CD4-positive, alpha-beta memory T cell (primary cell): Measurements from ENCODE around the gene FAT1. TPM values are rescaled to one million over a fixed set of nuclear protein-coding genes. Genes with fewer than 3 reads are reported as not detected.
A peak's percentile ranks its signal among the peaks of the same experiment; 100 is the strongest.

Experiments
- CTCF ChIA-PET: fragments of 350-600 bp; sonication (Branson Sonifier 250); formaldehyde crosslinking; loops from one replicate; lab custom pipeline; 2021; ENCODE audit warnings: inconsistent platforms; ENCODE audit not compliant: partially characterized antibody; lab: Charles Lee
- POLR2A ChIA-PET: fragments of 350-600 bp; sonication (Branson Sonifier 250); formaldehyde crosslinking; loops from one replicate; lab custom pipeline; 2021; ENCODE audit not compliant: partially characterized antibody; lab: Charles Lee
- DNase-seq, 5 donors: peaks; one replicate each; pipeline versions ENCODE4 v3.0.0 to v3.0.0-alpha.2; 2020 to 2022; ENCODE audit warnings: mixed read lengths in 1 of 5
- H3K27ac ChIP-seq: one replicate; pipeline ENCODE4 v1.7.0; 2013; ENCODE audit warnings: low read depth, low read length
- H3K27me3 ChIP-seq: 2 replicates; pipeline ENCODE4 v1.7.0; 2013; ENCODE audit warnings: mild to moderate bottlenecking, low read length, moderate library complexity; ENCODE audit not compliant: insufficient read depth
- H3K36me3 ChIP-seq: 2 replicates; pipeline ENCODE4 v1.7.0; 2013; ENCODE audit warnings: mild to moderate bottlenecking, low read length, moderate library complexity; ENCODE audit not compliant: insufficient read depth
- H3K4me1 ChIP-seq: 2 replicates; pipeline ENCODE4 v1.7.0; 2013; ENCODE audit warnings: mild to moderate bottlenecking, low read length, moderate library complexity; ENCODE audit not compliant: insufficient read depth
- H3K4me3 ChIP-seq, 2 donors: one replicate each; pipeline ENCODE4 v1.7.0; 2013; ENCODE audit warnings: low read length in 2 of 2, mild to moderate bottlenecking in 1 of 2
- H3K9me3 ChIP-seq, 2 donors: one replicate each; pipeline ENCODE4 v1.7.0; 2013; ENCODE audit warnings: low read length in 2 of 2, control low read depth in 1 of 2; ENCODE audit not compliant: control insufficient read depth in 1 of 2
- H3K27ac Mint-ChIP-seq, 7 donors: one replicate each; pipeline ENCODE4 v1.8.0; 2020 to 2021; ENCODE audit warnings: mixed read lengths in 7 of 7, mild to moderate bottlenecking in 6 of 7, inconsistent platforms in 3 of 7, moderate library complexity in 3 of 7
- H3K27me3 Mint-ChIP-seq, 2 donors: one replicate each; pipeline ENCODE4 v1.8.0; 2020 to 2021; ENCODE audit warnings: mixed read lengths in 2 of 2
- H3K36me3 Mint-ChIP-seq, 2 donors: one replicate each; pipeline ENCODE4 v1.8.0; 2020 to 2021; ENCODE audit warnings: mixed read lengths in 2 of 2, inconsistent platforms in 1 of 2, mild to moderate bottlenecking in 1 of 2
- H3K4me1 Mint-ChIP-seq, 4 donors: one replicate each; pipeline ENCODE4 v1.8.0; 2020 to 2021; ENCODE audit warnings: mixed read lengths in 4 of 4, mild to moderate bottlenecking in 1 of 4
- H3K4me3 Mint-ChIP-seq, 8 donors: one replicate each; pipeline ENCODE4 v1.8.0; 2020 to 2021; ENCODE audit warnings: mixed read lengths in 8 of 8, mild to moderate bottlenecking in 7 of 8, moderate library complexity in 6 of 8, inconsistent platforms in 3 of 8
- H3K9me3 Mint-ChIP-seq, 8 donors: one replicate each; pipeline ENCODE4 v1.8.0; 2020 to 2021; ENCODE audit warnings: mixed read lengths in 8 of 8, mild to moderate bottlenecking in 5 of 8, inconsistent platforms in 3 of 8, moderate library complexity in 1 of 8
- intact Hi-C: fragments of 100-400 bp; cut with micrococcal nuclease; formaldehyde crosslinking; loops from one replicate; pipeline ENCODE4 v1.15.1; 2023
- polyA plus RNA-seq, 2 donors: library from polyadenylated mRNA; unstranded; fragments of 300-500 nt; fragmentation: Illumina TruSeq; gene quantifications; one replicate each; pipeline ENCODE4 v1.2.3, GENCODE V29; 2021
- total RNA-seq, 2 experiments: library from RNA; stranded (reverse); gene quantifications; one replicate each; pipeline ENCODE4 v1.2.3, GENCODE V29; 2021

The FAT1 gene
- total and polyA plus RNA-seq, 4 experiments from 2014 or later, result not detected

GRCh38 chr4:186728631-186729271 lies 5.1 kb upstream of the FAT1 start:
- H3K9me3 Mint-ChIP-seq, result peaks cover 1 to 12% (median 6%) of the 10 kb centered on the region in 8 donors
- Histone ChIP-seq H3K4me1 (no peaks in the 10 kb centered on the region), H3K4me3 (no peak overlapping the region), H3K27me3 (peaks cover 5% of the 10 kb centered on the region), H3K27ac (no peak overlapping the region), H3K9me3 (no peaks in the 10 kb centered on the region), H3K36me3 (no peaks in the 10 kb centered on the region)
- H3K27me3 Mint-ChIP-seq, result peaks cover 31 to 34% of the 10 kb centered on the region in 2 donors
- intact Hi-C loops, result no loop called here
- no peak for DNase-seq
- no peak overlapping the region for H3K27ac Mint-ChIP-seq
- H3K36me3 Mint-ChIP-seq, result peaks cover 1 to 4% of the 10 kb centered on the region in 2 donors
- ChIA-PET CTCF (no interaction called here), POLR2A (no interaction called here)
- peaks cover 6 to 22% (median 14%) of the 10 kb centered on the region in 4 donors for H3K4me1 Mint-ChIP-seq
- no peak overlapping the region for H3K4me3 Mint-ChIP-seq

GRCh38 chr4:186727977-186728519 lies 4.4 kb upstream of the FAT1 start:
- no peak for DNase-seq
- no peak overlapping the region for H3K4me3 ChIP-seq
- H3K27ac Mint-ChIP-seq, result no peak overlapping the region
- H3K4me3 Mint-ChIP-seq, result peak overlapping the region in 1 of 8 donors; percentile 19
- peaks cover 6 to 22% (median 14%) of the 10 kb centered on the region in 4 donors for H3K4me1 Mint-ChIP-seq
- H3K27me3 ChIP-seq, result peaks cover 5% of the 10 kb centered on the region
- no peak overlapping the region for H3K27ac ChIP-seq
- no peaks in the 10 kb centered on the region for H3K9me3 ChIP-seq
- H3K27me3 Mint-ChIP-seq, result peaks cover 31 to 34% of the 10 kb centered on the region in 2 donors
- H3K4me1 ChIP-seq, result no peaks in the 10 kb centered on the region
- peaks cover 1 to 12% (median 5%) of the 10 kb centered on the region in 8 donors for H3K9me3 Mint-ChIP-seq
- intact Hi-C loops, result no loop called here
- peaks cover 1 to 4% of the 10 kb centered on the region in 2 donors for H3K36me3 Mint-ChIP-seq
- POLR2A ChIA-PET, result no interaction called here
- no peaks in the 10 kb centered on the region for H3K36me3 ChIP-seq
- CTCF ChIA-PET, result no interaction called here

- Histone ChIP-seq H3K9me3 (no peaks in the 10 kb centered on the region), H3K4me3 (no peak overlapping the region), H3K27me3 (peaks cover 5% of the 10 kb centered on the region), H3K4me1 (no peaks in the 10 kb centered on the region), H3K36me3 (no peaks in the 10 kb centered on the region), H3K27ac (no peak overlapping the region)
- peaks cover 38 to 41% of the 10 kb centered on the region in 2 donors for H3K27me3 Mint-ChIP-seq
- peaks cover under 1 to 8% (median 4%) of the 10 kb centered on the region in 8 donors for H3K9me3 Mint-ChIP-seq
- peaks cover 9 to 25% (median 17%) of the 10 kb centered on the region in 4 donors for H3K4me1 Mint-ChIP-seq
- DNase-seq, result no peak
- H3K36me3 Mint-ChIP-seq, result peaks cover 1 to 4% of the 10 kb centered on the region in 2 donors
- H3K4me3 Mint-ChIP-seq, result peak overlapping the region in 6 of 8 donors; percentile 50 to 85 (median 54)
- POLR2A ChIA-PET, result no interaction called here
- intact Hi-C loops, result no loop called here
- CTCF ChIA-PET, result no interaction called here
- H3K27ac Mint-ChIP-seq, result no peak overlapping the region
These were observed 3.7 kb upstream of the FAT1 start for GRCh38 chr4:186727169-186727976.

GRCh38 chr4:186726426-186727168 lies 2.9 kb upstream of the FAT1 start:
- Histone ChIP-seq H3K9me3 (no peaks in the 10 kb centered on the region), H3K4me1 (no peaks in the 10 kb centered on the region), H3K27me3 (peaks cover 5% of the 10 kb centered on the region), H3K4me3 (no peak overlapping the region), H3K27ac (no peak overlapping the region), H3K36me3 (no peaks in the 10 kb centered on the region)
- peaks cover 1 to 4% of the 10 kb centered on the region in 2 donors for H3K36me3 Mint-ChIP-seq
- ChIA-PET POLR2A (no interaction called here), CTCF (no interaction called here)
- H3K9me3 Mint-ChIP-seq, result peaks cover 0 to 13% (median 4%) of the 10 kb centered on the region in 8 donors
- intact Hi-C loops, result no loop called here
- DNase-seq, result no peak
- peaks cover 9 to 25% (median 17%) of the 10 kb centered on the region in 4 donors for H3K4me1 Mint-ChIP-seq
- no peak overlapping the region for H3K27ac Mint-ChIP-seq
- H3K4me3 Mint-ChIP-seq, result peak overlapping the region in 6 of 8 donors; percentile 50 to 85 (median 54)
- peaks cover 38 to 42% of the 10 kb centered on the region in 2 donors for H3K27me3 Mint-ChIP-seq

DNA sequence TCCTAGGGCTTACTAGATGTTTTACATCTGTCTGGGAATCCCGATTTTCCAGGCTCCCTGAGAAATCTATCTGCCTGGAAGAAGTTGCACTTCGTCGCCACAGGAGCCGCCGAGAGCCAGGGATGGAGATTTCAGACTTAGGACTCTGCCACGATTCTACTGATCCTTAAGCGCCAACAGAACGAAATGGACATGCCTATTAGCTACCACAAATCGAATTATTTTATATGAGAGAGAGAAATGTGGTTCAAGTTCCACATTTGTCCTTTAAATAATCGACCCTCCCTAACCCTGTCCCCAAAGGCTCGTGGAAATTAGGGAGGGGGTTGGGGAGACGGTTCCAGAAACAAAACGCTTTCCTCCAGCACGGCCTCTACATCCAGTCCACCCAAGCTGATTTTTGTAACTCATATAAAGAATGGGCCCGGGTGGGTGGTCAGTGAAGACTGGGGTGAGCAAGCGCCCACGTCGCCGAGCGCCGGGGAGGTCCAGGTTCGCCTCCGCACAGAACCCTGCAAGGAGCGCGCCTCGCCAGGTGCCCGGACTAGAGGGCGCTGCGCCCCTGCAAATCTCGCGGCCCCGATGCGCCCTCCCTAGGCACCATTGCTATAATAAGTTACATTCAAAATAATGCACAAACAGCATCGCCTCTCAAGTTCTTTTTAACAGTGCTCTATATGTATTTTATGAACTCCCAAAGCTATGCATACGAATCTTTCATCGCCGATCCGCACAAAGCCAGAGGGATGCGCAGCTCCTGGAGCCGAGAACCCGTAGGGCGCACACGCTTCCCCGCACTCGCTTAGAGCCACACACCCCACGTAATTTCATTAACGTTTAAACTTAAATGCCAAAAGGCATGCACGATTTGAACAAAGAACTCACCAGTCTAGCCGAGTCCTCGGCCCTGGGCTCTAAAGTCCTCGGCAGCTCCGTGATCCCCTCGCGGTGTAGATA lies 2.1 kb upstream of the FAT1 start:
- CTCF ChIA-PET, result no interaction called here
- peaks cover 1 to 4% of the 10 kb centered on the region in 2 donors for H3K36me3 Mint-ChIP-seq
- DNase-seq, result no peak

DNA sequence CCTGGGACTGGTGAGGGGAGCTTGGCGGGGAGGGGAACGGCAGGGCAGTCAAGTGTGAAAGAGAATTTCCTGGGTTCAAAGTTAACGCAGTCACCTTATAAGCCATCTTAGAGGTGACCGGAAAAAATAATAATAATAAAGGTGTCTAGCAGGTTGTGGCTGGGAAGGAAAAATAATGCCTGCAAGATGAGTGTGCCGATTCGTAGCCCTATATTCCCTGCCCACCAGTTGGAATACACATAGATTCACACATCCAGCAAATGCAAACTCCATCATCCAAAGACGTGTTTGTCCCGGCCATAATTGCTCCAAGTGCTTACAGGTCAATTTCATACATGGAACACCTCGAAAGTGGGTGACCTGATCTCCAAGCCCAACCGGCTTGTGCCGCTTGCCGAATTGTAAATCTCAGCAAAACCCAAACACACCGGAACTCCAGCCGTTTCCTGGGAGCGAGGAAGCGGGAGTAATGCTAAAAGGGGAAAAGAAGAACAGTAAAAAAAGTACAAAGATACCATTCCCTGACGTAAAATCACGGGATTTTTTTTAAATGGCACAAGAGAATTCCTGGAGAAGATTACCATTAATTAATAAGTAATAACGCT lies 1.3 kb upstream of the FAT1 start:
- Mint-ChIP-seq H3K36me3 (peaks cover 1 to 4% of the 10 kb centered on the region in 2 donors), H3K27ac (no peak overlapping the region)
- H3K4me3 ChIP-seq, result no peak overlapping the region

More for the DNA sequence above, 2.1 kb upstream of the FAT1 start:
- Histone ChIP-seq H3K27ac (no peak overlapping the region), H3K4me3 (no peak overlapping the region), H3K9me3 (no peaks in the 10 kb centered on the region), H3K36me3 (no peaks in the 10 kb centered on the region), H3K4me1 (no peaks in the 10 kb centered on the region), H3K27me3 (peaks cover 5% of the 10 kb centered on the region)
- no peak overlapping the region for H3K27ac Mint-ChIP-seq
- POLR2A ChIA-PET, result no interaction called here
- H3K27me3 Mint-ChIP-seq, result peaks cover 42% of the 10 kb centered on the region in 2 donors
- H3K4me3 Mint-ChIP-seq, result peak overlapping the region in 6 of 8 donors; percentile 12 to 70 (median 41)
- peaks cover 0 to 18% (median 8%) of the 10 kb centered on the region in 8 donors for H3K9me3 Mint-ChIP-seq
- peaks cover 9 to 25% (median 17%) of the 10 kb centered on the region in 4 donors for H3K4me1 Mint-ChIP-seq
- intact Hi-C loops, result no loop called here

More for the DNA sequence above, 1.3 kb upstream of the FAT1 start:
- Histone ChIP-seq H3K27ac (no peak overlapping the region), H3K27me3 (peaks cover 5% of the 10 kb centered on the region), H3K4me1 (no peaks in the 10 kb centered on the region), H3K36me3 (no peaks in the 10 kb centered on the region), H3K9me3 (no peaks in the 10 kb centered on the region)
- Mint-ChIP-seq H3K4me1 (peaks cover 9 to 25% (median 17%) of the 10 kb centered on the region in 4 donors), H3K27me3 (peaks cover 42% of the 10 kb centered on the region in 2 donors), H3K9me3 (peaks cover 0 to 18% (median 8%) of the 10 kb centered on the region in 8 donors), H3K4me3 (peak overlapping the region in 5 of 8 donors; percentile 7 to 73 (median 48))
- no peak for DNase-seq
- intact Hi-C loops, result no loop called here
- CTCF ChIA-PET, result no interaction called here
- POLR2A ChIA-PET, result no interaction called here
